Right renal pelvis (tissue), 4 donors: ENCODE data around the gene HS3ST5. TPM values are rescaled to one million over a fixed set of nuclear protein-coding genes. Genes with fewer than 3 reads are reported as not detected.

Experiments
- DNase-seq, 4 donors: peaks; one replicate each; pipeline ENCODE4 v3.0.0-alpha.2; 2013; ENCODE audit warnings: low read depth in 4 of 4, low spot score in 3 of 4, missing footprints in 1 of 4
- polyA plus RNA-seq, 4 donors: library from polyadenylated mRNA; unstranded; fragments of 120-200 nt; gene quantifications; one replicate each; pipeline ENCODE4 v1.2.1, GENCODE V29; 2013; ENCODE audit not compliant: insufficient read length in 4 of 4

The HS3ST5 gene, protein sequence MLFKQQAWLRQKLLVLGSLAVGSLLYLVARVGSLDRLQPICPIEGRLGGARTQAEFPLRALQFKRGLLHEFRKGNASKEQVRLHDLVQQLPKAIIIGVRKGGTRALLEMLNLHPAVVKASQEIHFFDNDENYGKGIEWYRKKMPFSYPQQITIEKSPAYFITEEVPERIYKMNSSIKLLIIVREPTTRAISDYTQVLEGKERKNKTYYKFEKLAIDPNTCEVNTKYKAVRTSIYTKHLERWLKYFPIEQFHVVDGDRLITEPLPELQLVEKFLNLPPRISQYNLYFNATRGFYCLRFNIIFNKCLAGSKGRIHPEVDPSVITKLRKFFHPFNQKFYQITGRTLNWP
- polyA plus RNA-seq = 1 to 10 TPM in 2 of 4 donors, under 1 TPM in 2; 0.79 to 1.4 (median 1.00) TPM

DNA sequence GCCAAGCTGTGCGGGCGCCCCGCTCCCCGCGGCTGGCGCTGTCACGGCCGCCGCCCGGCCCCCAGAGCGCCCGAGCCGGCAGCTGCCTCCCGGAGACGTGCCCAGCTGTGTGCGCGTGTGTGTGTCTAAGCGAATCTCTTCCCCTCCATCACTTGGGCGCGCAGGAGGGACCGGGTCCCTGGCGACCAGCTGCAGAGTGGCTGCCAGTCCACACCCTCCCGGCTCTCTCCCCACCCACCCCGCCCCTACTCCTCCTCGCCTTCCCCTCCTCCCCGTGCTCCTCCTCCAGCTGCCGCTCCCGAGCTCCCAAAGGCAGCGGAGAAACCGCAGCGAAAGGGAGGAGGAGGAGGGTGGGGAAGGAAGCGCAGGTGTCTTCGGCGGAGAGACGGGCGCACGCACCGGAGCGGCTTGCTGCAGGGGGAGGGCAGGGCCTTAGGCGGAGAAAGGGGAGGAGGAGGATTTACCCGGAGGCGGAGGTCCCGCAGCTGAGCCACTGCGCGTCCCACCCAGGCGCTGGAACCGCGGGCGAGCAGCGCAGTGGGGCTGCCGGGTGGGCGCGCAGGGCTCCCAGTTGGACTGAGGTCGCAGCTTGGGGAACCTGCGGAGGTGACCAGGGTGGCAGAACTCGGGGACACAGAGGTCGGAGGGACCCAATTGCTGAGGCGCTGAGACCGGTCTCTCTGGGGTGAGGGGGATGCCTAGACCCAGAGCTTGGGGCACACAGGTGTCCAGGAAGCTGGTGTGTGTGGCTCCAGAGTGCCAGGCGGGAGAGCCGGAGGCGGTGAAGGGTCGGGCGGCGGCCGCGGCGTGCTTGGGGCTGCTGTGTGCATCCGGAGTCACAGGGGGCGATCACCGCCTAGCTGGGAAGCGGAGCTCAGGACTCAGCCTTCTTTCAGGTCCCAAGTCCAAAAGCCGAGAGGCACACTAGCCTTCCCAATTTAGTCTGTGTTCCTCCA is at the start of gene HS3ST5:
Gene HS3ST5 (minus strand): TSS at position 198 of the 956 bp plus-strand sequence. CDS start 280,178 bp downstream, outside the sequence.
- no peak for DNase-seq

DNA sequence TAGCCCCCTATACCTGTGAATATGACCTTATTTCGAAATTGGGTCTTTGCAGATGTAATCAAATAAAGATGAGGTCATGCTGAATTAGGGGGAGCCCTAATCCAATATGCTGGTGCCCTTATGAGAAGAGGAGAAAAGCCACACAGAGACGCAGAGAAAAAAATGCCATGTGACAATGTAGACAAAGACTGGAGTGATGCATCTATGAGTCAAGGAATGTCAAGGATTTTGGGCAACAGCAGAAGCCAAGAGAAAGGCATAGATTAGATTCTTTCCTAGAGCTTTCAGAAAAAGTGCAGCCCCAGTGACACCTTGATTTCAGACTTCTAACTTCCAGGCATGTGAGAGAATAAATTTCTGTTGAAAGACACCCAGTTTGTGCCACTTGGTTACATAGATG is 47.4 kb upstream of the HS3ST5 start:
- DNase-seq = no peak

- no peak for DNase-seq
These were observed 46.3 kb upstream of the HS3ST5 start for GRCh38 chr6:114389111-114389510.

DNA sequence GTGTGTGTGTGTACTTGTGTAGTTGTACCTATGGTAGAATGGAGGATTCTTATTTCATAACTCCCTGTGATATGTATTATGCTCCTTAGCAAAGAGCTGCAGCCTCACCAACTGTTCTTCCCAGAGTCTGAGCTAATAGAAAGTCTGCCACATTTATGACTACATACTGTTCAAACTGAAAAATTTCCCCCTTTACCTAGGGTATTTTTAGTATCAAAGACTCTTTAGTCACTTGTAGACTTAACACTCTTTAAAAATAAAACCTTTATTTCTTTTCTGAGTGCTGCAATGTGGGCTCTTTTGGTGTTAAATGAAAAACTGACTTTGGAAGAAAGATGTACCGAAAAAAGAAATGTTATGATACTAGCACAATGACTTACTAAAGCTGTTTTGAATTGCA is 39.6 kb upstream of the HS3ST5 start:
- DNase-seq = no peak

GRCh38 chr6:114377881-114378280 is 35.1 kb upstream of the HS3ST5 start:
- no peak for DNase-seq

DNA sequence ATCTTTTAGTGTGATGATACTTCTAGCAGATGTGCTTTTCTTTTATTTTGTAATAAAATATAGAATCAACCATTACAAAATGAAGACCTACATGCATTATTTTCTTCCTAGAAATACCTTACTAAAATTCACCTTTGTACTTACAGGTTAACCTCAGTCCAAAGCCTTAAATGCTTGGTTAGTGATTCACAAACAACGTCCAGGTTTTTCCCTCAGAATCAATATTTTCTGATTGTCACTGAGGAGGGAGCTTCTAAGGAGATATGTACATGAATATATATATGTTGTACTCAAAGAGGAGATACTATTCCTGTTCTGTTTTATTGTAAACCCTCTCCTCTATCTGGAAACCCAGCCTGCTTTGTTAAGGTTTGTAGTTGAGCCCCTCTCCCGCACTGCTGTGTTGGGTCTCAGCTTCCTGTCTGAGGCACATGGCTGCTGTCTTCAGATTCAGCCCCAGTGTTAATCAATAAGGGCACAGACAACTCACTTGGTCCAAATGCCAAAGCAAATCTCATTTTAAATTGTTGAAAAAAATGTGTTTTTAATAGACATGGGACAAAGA is 33.9 kb upstream of the HS3ST5 start:
- no peak for DNase-seq

GRCh38 chr6:114375541-114376192 is 32.8 kb upstream of the HS3ST5 start:
- no peak for DNase-seq

DNA sequence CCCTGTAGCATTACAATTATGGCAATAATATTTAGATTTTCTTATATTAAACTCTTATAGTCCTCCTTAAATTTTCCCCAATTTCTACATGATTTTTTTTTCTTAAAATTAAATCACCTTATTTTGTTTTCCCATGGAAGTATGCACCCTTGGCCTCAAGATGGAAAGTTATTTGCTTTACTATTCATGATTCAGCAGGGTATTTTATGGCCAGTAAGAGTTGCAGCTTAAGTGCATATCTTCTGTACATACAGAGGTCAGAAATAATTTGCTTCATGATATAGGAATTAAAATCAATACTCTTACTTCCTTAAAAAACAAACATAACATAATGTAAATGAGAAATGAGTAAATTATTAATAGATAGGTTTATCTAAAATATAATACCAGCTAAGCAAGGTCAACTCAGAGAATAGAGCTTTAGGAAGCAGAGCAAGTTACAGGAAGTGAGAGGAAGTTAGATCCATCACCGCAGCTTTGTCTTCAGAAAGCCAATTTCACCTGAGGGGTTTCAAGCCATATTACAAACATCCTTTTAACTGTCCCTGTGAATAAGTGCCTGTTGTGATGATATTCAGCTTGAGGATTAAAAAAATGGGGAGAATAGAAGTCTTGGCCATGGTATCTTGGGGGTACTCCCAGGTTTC is 24.6 kb upstream of the HS3ST5 start:
- DNase-seq = no peak

GRCh38 chr6:114366899-114367298 is 24.1 kb upstream of the HS3ST5 start:
- no peak for DNase-seq

- no peak for DNase-seq
These were observed 21.5 kb upstream of the HS3ST5 start for GRCh38 chr6:114364301-114364700.

- no peak for DNase-seq
These were observed 20.1 kb upstream of the HS3ST5 start for GRCh38 chr6:114362957-114363356.

- DNase-seq = no peak
These were observed 19.6 kb upstream of the HS3ST5 start for GRCh38 chr6:114362396-114362795.

DNA sequence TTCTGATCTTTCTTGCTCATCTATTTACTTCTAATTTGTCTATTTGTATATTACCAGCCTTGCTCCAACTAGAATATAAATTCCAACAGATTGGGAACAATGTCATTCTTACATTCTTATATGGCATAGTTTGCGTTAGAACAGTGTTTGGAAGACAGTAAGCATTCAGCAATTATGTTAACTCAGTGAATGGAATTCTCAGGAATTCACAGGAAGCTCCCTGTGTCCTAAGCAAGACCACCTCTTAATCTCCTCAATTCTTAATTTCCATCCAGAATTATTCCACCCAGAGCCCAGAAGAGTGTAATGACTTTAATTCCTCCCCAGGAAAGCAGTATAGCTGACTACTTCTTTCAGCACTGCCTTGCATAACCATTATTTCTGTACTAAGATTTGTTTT is 18.2 kb upstream of the HS3ST5 start:
- no peak for DNase-seq

DNA sequence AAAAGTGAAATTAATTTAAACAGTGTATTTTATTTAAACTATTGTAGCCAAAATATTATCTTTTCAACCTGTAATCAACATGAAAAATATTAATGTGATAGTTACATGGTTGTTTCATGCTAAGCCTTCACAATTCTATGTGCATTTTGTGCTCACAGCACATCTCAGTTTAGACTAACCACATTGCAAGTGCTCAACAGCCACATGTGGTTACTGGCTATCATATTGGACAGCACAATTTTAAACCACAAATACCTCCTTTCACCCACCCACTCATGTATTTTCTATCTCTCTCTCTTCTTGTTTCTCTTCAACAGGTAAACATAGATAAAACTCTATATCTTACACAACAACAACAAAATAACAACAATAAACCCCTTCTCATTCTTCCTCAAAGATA is 12.5 kb upstream of the HS3ST5 start:
- DNase-seq = no peak

DNA sequence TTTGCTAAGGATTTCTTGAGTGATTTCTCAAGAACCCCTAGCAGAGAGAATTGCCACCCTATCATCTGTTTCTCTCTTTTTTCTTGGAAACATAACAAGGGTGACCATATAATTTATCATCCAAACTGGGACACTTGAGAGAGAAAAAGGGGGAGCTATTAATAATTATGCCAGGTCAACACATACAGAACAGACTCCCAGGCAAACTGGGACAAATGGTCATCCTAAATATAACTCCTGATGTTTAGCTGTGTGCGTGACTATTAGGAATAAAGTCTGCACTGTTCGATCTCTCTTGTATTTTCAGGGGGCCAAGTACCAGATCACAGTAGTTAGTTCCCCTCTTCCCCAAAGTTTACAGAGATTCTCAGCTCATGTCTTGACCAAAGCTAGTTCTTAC is 11.7 kb upstream of the HS3ST5 start:
- DNase-seq = no peak

DNA sequence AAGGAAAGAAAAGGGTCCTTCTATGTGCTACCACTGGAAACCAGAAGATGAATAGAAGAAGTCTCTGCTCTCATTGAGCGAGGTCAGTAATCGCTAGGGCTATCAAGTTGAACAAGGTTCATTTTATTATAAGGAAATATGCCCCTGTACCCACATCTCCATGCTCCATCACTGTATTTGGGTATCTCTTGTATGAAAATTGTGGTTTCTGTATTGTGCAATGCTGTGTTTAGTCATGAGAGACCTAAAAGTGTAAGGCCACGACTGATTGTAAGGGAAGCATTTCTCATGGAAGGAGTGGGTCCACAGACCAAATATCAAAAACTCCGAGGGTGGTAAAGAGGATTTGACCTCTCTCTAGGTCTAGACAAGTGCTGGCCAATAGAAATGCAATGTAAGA is 3.6 kb upstream of the HS3ST5 start:
- DNase-seq = no peak

DNA sequence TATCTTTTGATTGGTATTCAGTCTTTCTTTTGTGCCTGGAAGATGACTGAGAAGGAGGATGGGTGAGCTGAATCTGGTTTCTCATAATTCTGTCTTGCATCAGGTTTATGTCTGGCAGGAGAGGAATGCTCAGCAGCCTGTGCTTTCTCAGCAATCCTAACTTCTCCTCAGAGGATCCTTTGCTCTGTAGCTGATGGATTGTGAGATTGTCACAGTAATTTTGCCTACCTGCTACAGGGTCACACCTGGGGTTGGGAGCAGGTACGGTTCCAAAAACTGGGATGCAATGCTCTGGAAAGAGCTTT is 2.1 kb upstream of the HS3ST5 start:
- DNase-seq = no peak

DNA sequence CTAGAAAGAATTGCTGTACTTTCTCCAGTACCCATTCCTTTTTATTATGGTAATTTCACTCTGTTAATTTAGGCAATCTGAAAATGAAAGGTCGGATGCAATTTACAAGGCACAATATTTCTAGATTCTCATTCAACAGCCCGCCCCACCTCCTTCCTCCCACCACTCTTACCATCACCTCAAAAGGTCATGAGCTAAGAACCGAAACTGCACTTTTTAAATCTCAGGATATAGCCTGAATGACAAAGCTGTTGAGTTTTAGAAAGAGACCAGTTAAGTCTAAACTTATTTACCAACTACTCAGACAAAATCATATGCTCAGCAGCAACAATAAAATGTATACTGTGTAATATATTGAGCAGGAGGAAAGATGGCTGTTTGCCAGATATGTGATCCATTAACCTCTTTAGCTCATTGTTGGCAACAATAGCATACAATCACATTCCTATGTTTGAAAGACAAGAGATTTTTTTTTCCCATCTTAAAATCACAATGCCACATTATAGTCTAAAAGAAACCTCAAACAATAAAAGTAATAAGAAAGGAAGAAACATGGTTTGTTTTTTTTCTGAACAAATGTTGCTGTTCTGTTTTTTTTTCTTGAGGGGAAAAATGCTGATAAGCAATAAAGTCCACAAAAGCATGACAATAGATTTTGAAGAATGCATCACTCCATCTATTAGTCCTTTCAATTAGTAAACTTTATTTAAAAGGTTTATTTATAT is 1.6 kb upstream of the HS3ST5 start:
- no peak for DNase-seq

DNA sequence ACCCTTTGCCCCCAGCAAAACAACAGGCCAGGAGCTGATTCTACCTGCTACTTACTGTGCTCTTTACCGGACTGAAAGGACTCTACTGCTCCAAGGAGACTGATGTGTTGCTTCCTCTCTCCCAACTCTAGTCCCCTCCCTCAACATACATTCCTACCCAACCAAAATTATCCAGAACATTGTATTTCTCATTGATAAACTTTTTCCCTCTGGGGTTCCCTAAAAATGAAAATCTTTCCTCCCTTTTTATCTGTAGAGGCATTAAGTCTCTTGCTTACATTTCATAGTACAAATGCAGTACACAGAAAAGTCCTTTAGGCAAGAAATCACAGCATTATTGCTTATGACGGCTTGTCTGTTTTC is 940 bp upstream of the HS3ST5 start:
- DNase-seq = no peak
